HG03460 (cell line): ENCODE data around the gene HIC1.

Experiments used
- ATAC-seq: cut with Tn5 transposase; IDR thresholded peaks from one replicate; pipeline ENCODE4 v1.9.1; 2021; ENCODE audit not compliant: unreplicated experiment

Gene HIC1

DNA sequence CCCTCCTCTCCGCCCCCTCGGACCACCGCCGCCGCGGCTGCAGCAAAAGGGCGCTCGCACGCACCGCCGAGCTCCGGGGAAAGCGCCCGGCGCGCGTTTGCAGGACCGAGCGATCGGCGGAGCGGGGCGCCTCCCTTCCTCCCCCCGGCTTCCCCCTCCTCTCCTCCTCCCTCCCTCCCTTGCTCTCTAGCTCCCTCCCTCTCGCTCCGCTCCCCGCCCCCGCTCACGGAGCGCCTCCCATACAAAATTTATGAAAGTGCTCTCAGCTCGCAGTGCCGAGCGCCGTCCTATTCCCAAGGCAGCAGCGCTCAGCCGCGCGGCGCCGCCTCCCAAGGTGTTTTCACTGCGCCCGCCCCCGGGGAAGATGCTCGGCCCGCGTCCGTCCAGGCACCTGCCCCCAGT is 29.7 kb upstream of the HIC1 start, which contains the start of gene RTN4RL1:
TSS of gene RTN4RL1 (minus strand) at position 115 of the 402 bp plus-strand sequence. CDS start 469 bp downstream, outside the sequence.
- no peak for ATAC-seq

DNA sequence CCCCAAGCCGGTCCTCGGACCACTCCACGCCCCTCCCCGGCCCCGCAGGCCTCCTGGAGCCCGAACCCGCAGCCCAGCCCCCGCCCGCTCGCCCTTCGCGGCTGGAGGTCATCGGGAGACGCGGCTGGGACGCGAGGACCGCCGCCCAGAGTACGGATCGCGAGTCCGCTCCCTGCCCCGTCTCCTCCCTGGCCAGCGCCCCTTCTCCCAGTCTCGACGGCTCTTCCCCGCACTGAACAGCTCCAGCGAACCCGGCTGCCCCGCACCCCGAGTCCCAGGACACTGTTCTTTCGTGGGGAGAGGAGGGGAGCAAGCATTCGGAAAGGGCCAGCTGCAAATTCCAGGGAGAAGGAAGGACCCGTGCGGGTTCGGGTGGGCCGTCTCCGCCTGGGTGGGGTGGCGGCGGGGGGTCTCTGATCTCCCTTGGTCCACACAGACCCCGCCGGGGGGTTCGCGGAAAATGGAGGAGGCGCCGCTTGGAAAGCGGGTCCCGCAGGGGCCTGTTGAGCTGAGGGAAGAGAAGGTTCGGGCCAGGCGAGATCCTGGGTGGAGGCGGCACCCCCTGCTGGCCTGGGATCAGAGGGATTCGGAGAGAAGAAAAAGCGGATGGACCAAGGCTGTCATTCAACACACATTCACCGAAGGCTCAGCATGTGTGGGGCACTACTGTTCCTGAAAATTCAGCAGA is 29.1 kb upstream of the HIC1 start:
- ATAC-seq: no peak

DNA sequence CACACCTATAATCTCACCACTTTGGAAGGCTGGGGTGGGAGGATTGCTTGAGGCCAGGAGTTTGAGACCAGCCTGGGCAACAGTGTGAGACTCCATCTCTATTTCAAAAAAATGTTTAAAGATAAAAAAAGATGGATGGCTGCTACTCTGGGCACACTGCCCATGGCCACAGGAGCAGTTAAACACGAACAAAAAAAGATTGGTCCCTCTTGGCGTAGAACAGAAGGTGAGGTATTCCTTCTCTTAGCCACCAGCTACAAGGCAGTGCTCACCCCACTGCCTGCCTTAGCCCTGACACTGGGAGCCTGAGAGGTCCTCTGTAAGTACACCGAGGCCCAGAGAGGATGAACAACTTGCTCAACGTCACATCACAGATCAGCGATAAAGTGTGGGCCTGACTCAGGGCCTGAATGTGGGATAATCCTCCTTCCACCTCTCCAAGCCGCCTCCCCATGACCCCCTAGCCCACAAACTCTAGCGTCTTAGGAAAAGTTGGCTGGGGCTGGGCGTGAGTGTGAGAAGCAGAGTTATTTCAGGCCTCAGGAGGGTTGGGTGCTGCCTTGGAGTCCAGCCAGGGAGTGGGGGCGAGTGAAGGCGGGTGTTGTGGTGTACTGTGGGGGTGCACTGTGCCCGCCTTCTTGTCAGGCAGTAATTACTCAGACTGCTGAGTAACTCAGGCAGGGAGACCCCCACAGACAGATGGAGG is 27.2 kb upstream of the HIC1 start:
- ATAC-seq: no peak

DNA sequence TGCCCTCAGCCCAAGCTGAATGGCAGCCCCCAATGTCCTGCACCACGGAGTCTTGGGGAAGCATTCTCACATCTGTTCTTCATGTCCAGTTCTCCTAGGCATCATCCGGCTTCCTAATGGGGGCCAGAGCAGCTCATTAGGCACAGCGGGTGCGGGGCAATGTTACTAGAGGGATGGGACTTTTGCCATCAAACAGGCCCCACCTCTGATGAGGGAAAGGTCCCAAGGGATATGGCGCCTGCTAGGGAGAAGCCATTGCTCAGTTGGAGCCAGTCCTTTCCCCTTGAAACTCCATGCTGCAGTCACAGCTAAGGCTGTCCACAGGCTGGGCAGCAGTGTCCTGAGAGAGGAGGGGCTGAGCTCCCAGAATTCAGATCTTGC is 26.7 kb upstream of the HIC1 start:
- ATAC-seq: no peak

DNA sequence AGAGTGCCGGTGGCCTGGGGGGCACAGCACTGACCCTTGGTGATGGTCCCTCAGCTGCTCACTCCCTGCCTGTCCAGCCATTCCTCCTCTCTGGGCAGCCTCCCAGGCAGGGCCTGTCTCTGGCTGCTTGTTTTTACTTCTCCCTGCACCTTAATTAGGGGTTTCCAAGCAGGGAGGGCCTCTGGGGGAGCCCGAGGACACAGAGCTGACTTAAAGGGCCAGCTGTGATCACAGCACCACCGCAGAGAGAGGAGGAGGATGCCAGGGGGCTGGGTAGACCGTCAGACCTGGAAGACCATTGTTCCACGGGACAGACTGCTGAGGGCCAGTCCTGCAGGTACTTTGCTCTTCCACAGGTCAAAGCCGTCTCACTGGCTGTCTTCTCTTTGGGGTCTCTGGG is 26.2 kb upstream of the HIC1 start:
- ATAC-seq: no peak

DNA sequence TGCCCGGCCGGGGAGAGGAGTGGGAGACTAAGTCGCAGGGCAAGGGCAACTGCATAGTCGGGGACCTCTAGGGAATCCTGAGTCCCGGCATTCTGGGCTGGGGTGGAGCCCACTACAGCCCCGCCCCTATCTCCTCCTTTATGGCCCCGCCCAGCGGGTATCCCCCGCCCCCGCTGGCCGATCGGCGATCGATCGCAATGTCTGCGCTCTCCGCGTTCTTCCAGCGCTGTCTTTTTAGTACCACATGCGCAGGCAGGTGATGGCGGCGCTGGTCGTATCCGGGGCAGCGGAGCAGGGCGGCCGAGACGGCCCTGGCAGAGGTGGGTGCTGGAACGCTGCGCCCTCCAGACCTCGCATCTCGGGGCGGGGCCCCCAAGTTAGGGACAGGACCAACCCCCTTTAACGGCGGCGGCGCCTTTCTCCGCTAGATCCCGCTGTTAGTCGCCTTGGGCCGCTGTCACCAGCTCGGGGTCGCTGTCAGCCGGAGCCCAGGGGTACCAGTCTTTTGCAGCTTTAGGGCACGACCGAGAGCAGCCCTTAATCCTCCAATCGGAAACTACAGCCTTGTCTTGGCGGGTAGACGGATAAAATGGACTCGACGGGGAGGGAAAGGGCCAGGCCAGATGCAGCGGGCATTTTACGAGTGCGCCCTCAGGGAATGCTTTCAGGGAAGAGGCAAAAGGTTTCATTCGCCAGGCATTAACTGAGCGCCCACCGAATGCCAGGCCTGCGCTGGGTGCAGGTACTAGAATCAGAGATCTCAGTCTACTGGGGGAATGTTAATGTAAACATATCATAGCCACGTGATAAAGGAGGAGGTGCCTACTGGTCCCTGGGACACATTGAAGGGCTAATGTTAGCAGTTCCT is 24.8 kb upstream of the HIC1 start, which contains the start of gene DPH1:
TSS of gene DPH1 (plus strand) at position 243 of the 868 bp plus-strand sequence. CDS start at position 260, 17 bp downstream.
- peak; percentile 73 for ATAC-seq

DNA sequence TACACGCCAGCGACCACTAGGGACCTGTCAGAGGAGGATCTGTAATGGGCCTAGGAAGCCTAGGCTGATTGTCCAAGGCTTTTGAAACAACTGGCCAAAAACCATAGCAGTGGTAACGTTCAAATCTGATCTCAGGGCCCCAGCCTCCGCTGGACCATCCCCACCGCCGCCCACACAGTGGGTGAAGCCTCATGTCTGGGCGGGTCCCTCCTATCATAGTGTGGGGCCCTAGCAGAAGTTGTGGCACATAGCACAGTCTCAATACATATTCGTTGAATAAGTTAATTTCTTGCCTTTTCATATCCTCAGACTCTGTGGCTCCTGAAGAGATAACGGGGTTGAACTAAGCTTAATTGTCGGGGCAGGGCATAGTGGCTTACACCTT is 24.1 kb upstream of the HIC1 start:
- ATAC-seq: no peak

DNA sequence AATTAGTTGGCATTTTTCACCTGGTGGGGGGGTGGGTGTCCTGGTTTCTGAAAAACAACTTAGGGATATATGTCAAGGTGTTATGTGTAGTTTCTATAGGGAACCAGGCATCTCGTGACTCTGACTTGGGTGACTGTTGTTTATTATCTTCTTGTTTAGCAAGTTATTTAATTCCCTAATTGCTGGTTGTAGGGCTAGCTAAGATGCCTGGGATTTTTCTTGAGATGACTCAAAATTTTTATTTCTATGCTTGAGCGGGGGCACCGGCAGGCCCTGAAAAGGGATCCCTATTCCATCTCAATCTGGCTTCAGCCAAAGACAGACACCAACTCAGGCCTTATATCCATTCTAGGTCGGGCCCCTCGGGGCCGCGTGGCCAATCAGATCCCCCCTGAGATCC is 21.8 kb upstream of the HIC1 start:
- ATAC-seq: no peak

DNA sequence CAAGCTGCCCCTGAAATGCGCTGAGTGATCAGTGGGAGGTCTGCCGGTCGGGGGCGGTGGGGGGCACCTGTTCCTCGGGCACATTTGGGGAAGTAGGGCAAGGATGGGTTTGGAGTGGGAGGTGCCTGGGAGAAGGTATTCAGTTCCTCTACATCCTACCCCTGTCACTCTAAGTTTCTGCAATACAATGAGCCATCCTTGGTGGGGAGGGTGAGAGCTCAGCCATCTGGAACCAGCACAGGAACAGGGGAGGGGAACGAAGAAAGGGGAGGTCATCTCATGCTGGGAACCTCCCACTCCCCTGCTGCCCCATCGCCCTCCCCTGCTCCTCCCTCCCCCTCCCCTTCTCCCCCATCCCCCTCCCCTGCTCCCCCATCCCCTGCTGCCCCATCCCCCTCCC is 20.7 kb upstream of the HIC1 start:
- no peak for ATAC-seq

DNA sequence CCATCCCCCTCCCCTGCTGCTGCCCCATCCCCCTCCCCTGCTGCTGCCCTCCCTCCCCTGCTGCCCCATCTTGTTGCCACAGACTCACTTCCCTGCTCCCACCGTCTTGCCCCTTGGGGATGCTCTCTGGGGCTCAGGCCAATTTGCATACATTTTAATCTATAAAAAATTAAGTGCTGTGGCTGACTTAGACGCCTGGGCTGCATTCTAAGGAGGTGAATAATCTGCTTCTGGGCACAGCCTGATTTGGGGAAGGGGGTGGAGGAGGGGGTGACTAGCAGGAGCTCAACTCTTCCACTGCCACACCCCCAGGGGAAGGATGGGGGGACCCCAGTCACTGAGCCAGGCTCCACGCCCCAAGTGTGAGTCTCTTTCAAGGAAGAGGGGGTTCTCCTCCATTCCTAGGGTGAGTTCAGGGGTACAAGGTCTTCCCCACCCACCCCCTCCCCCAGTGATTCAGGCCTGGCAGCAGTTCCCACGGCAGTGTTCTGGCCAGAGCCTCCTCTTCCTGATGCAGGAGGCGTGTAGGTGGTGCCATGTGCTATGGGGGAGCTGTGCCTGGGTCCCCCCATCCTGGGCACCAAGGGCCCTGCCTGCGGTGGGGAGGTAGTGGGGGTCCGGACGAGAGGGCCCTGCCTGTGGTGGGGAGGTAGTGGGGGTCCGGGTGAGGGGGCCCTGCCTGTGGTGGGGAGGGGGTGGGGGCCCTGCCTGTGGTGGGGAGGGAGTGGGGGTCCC is 19.9 kb upstream of the HIC1 start:
- no peak for ATAC-seq

DNA sequence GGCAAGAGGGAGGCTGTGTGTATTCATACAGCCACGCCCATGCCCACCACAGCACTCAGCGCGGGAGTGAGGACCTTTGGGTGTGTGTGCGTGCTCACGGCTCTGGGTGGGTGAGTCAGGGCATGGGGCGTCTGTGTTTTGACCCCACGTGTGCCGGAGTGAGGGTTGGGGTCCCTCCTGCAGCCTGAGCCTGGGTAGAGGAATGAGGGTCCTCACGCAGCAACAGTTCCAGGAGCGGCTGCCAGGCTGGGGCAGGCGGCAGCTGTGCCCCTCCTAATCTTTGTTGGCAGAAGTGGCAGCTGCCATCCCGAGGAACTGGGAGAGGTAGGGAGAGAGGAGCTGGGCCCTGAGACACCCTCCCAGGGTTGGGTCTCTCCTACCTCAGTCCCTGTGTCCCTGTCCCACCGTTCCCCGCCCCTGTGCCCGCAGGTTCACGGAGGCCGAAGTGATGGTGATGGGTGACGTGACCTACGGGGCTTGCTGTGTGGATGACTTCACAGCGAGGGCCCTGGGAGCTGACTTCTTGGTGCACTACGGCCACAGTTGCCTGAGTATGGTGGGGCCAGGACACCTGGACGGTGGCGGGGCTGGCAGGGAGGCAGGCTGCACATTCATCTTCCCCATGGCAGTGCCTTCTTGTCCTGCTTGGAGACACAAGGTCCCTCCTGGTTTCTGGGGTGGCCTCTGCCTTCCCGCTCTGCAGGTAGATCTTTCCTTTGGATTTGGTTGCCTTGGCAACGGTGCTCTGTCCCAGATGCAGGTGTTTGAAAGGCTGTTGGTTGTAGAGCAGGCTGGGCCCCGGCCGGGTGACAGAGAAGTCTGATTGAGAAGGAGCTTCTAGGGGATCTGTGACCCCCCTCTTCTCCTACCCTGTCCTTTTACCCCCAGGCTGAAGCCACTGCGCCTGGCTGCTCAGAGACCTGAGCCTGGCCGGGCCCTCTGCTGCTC is 19.1 kb upstream of the HIC1 start:
- ATAC-seq: no peak

DNA sequence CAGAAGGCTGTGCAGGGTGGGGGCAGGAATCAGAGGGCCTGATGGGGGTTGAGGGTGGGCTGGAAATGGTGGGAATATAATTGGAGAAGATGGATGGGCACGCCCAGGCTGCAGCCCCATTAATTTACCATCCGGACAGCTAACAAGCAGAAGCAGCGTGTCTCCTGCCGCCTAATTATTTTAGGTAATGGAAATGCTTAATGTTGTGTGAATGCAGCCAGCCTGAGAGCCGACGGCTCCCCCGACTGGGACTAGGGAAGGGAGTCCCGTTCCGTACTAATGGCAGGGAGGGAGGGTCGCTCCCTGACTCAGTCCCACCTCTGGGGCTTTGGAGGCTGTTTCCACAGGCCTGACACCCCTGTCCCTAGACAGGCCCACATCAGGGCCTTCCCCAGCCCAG is 17.7 kb upstream of the HIC1 start:
- ATAC-seq: no peak

DNA sequence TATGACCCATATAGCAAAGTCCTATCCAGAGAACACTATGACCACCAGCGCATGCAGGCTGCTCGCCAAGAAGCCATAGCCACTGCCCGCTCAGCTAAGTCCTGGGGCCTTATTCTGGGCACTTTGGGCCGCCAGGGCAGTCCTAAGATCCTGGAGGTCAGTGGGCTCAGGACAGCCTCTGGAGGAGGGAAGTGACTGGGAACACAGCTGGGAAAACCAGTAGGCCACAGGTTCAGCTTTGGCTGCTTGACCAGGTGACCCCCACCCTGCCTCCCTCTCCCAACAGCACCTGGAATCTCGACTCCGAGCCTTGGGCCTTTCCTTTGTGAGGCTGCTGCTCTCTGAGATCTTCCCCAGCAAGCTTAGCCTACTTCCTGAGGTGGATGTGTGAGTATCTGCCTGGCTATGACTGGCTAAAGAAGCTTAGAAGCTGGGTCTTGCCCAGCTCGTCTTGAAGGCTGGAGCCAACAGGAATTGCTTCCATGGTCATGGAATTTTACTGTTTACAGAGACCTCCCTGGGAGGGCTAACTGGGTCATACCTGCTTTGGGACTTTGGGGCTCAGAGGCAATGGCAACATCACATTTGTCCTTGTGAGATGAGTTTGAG is 14.6 kb upstream of the HIC1 start:
- no peak for ATAC-seq

DNA sequence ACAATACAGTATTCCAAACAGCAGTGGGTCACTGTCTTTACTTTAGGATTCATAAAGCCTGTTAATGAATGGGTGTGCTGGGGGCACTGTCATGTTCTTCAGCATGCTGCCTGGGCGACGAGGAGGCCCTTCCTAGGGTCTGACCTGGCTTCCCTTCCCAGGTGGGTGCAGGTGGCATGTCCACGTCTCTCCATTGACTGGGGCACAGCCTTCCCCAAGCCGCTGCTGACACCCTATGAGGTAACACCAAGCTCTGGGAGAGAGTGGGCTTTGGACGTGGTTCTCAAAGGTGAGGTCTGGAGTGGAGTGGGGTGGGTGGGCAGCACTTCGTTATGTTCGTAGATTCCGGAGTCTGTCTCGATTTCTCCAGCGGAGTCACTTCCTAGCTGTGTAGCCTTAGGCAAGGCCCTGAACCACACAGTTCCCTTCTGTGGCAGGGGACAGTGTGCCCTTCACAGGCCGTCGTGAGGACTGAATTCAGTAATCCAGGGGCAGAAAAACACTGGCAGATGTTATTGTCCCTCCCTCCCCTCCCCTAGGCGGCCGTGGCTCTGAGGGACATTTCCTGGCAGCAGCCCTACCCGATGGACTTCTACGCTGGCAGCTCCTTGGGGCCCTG is 13.9 kb upstream of the HIC1 start:
- no peak for ATAC-seq

DNA sequence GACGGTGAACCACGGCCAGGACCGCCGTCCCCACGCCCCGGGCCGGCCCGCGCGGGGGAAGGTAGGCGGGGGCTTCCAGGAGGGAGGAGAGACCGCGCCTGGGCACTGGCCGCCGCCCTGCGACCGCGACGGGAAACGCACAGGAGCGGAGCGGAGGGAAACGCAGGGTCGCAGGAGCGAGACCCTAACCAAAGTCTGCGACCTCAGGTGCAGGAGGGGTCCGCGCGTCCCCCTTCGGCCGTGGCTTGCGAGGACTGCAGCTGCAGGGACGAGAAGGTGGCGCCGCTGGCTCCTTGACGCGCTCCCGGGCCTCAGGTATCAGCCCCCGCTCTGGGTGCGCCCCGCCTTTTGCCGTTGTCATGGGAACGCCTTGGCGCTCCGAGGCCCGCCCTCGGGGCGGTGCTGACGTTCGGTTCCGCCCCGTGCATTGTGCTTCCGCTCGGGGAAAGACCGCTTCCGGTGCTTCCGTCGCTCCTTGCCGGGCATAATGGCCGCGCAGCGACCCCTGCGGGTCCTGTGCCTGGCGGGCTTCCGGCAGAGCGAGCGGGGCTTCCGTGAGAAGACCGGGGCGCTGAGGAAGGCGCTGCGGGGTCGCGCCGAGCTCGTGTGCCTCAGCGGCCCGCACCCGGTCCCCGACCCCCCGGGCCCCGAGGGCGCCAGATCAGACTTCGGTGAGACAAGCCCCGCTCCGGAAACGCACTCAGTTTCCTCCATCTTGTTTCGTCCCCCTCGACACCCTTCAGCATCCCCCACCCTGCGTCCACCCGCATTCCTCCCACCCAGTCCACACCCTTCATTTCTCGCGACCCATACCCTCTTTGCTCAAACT is 13.1 kb upstream of the HIC1 start, which contains the start of gene OVCA2:
TSS of gene OVCA2 (plus strand) at position 462 of the 829 bp plus-strand sequence. CDS start at position 488, 26 bp downstream.
- peak; percentile 88 for ATAC-seq

DNA sequence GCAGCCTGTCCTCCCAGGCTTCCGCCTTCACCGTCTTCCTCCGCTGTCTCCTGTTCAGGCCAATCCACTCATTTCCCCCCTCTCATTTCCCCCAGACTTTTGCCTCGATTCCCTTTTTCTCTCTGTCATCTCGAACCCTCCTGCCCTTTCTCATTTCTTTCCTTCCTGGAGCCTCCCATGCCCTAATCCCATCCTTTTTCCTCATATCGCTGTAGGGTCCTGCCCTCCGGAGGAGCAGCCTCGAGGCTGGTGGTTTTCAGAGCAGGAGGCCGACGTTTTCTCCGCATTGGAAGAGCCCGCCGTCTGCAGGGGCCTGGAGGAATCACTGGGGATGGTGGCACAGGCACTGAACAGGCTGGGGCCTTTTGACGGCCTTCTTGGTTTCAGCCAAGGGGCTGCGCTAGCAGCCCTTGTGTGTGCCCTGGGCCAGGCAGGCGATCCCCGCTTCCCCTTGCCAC is 12.5 kb upstream of the HIC1 start:
- ATAC-seq: no peak

DNA sequence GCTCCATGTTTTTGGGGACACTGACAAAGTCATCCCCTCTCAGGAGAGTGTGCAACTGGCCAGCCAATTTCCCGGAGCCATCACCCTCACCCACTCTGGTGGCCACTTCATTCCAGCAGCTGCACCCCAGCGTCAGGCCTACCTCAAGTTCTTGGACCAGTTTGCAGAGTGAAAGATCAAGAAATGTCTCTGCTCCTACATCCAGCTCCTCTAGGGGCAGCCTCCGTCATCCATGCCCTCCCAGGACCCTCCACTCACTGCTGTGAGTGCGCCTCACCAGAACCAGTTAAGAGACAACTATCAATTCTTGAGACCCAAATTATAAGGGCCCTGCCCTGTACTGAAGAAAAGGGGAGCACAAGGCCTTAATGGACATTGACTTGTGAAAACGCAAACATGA is 12.0 kb upstream of the HIC1 start:
- ATAC-seq: no peak

DNA sequence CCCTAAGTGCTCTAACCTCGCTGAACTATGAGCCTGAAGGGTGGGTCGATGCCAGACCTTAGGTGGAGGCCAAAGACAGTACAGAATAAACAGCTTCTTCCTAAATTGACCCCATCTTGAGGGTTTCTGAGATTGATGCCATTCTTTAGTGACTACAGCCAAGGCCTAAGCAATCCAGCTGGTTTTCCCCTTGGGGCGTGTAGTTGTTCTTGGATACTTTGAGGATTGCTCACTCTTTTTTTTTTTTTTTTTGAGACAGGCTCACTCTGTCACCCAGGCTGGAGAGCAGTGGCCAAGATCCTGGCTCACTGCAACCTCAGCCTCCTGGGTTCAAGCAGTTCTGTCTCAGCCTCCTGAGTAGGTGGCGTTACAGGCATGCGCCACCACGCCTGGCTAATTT is 11.1 kb upstream of the HIC1 start:
- ATAC-seq: no peak
